GM21447 (cell line): Measurements from ENCODE around the gene PTGR2.
"Not testable (repeated sequence)": the region's sequence is repeated elsewhere in the genome, so short reads cannot be mapped to it uniquely, and the experiment has no call there.

Experiments
- ATAC-seq: cut with Tn5 transposase; IDR thresholded peaks from one replicate; pipeline ENCODE4 v1.9.1; 2021; ENCODE audit not compliant: unreplicated experiment

The PTGR2 gene

DNA sequence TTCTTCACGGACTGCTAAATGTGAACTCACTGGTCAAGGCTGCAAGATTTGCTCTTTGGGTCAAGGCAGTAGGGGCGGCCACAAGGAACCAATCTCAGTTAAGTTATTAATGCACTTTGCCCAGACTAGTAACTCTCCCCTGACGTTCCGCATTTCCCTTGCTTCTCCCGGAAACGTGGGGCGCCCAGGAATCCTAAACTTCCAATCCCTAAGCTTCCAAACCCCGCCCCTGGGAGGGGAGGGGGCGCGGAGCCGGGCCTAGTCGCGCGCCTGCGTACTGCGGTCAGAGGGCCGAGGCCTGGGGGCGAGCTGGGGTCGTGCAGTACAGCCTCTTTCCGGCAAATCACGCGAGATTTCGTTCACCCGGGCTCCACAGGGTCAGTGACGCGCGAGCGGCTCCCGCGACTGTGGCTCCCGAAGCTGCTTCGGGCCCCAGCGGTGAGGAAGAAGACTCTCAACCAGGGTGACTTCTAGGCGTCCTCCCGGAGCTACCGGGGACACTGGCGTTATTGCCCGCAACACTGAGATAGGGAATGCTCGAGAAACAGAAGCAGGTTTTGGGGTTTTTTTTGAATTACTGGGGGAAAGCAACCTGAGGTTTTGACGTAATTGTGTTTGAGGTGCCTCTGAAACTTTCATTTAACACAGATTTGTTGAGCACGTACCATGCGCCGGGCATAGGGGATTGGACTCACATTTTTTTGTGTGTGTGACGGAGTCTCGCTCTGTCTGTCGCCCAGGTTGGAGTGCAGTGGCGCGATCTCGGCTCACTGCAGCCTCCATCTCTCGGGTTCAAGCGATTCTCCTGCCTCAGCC, at the start of gene PTGR2:
PTGR2 (plus strand) TSS at position 265 of the 816 bp plus-strand sequence. CDS start 7,032 bp downstream, outside the sequence.
- ATAC-seq, result peak; percentile 88

- no peak for ATAC-seq
Measured at GRCh38 chr14:73802431-73803188, 49.0 kb upstream of the PTGR2 start.

- ATAC-seq, result no peak
Measured at GRCh38 chr14:73804636-73805035, 47.0 kb upstream of the PTGR2 start.

DNA sequence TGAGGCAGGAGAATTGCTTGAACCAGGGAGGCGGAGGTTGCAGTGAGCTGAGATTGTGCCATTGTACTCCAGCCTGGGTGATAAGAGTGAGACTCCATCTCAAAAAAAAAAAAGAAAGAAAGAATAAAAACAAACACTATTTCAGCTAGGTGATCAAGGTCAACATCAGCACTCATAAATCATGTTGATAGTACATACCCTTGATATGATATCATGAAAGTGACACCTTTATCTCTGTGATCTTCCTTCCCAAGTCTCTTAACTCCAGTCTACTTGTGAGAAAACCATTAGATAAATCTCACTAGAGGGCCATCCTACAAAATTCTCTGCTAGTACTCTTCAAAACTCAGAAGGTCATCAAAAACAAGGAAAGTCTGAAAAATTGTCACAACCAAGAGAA, 44.2 kb upstream of the PTGR2 start:
- no peak for ATAC-seq

DNA sequence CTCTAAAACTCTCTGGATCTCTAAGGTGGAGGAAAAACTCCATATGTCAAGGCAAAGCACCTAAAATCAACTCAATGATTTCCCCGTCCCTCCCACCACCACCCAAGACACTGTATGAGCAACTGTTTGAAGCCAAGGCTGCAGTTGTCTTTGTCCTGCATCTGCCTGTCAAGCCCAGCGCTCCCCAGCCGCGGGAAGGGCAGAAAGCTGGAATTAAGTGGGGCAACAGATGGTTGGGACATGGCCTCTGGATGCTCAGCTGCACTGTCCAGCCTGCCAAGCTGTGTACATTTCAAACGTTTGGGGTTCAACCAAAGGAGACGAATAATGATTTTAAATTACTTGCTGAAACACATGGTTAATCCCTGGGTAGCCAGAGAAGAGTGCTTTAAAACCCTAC, 42.2 kb upstream of the PTGR2 start:
- ATAC-seq, result no peak

DNA sequence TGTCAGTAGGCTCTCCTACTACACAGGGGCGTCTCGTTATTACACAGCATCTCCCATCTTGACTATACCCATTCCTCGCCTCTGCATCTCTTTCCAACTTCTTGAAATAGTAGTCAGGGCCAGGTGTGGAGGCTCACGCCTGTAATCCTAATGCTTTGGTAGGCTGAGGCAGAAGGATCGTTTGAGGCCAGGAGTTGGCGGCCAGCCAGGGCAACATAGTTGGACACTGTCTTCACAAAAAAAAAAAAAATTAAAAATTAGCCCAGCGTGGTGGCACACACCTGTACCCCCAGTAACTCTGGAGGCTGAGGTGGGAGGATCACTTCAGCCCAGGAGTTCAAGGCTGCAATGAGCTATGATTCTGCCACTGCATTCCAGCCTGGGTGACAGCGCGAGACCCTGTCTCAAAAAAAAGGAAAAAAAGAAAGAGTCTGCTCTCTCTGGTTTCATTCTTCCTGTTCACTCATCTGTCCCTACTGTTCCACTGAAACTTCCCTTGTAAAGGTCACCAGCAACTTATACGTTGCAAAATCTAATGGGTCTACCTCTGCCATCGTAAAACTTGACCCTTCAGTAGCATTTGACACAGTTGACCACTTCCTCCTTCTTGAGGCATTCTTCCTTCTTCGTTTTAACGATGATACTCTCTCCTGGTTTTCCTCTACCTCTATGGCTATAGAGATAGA, 41.0 kb upstream of the PTGR2 start:
- no peak for ATAC-seq

- ATAC-seq, result no peak
Measured at GRCh38 chr14:73811164-73811503, 40.5 kb upstream of the PTGR2 start.

GRCh38 chr14:73814153-73814552, 37.5 kb upstream of the PTGR2 start:
- ATAC-seq, result no peak

GRCh38 chr14:73815849-73816248, 35.8 kb upstream of the PTGR2 start:
- no peak for ATAC-seq

DNA sequence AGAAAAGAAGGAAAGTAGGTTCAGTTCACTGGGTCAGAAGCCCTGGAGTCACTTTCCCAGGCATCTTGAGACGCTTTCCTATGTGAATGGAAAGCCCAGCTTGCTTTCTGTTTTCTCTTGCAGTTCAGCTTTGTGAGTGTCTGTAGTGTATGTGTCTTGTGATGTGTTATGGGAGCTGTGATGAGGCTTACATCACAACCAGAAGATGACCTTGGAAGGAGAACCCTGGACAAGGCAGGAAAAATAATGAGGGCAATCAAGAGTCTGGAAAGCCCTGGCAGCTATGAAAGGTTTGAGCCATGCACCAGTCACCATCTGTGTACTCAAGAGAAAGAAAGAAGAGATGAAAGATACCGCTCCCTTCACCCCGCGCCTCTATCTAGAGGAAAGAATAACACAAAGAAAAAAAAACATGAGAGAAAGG, 35.2 kb upstream of the PTGR2 start:
- ATAC-seq, result no peak

DNA sequence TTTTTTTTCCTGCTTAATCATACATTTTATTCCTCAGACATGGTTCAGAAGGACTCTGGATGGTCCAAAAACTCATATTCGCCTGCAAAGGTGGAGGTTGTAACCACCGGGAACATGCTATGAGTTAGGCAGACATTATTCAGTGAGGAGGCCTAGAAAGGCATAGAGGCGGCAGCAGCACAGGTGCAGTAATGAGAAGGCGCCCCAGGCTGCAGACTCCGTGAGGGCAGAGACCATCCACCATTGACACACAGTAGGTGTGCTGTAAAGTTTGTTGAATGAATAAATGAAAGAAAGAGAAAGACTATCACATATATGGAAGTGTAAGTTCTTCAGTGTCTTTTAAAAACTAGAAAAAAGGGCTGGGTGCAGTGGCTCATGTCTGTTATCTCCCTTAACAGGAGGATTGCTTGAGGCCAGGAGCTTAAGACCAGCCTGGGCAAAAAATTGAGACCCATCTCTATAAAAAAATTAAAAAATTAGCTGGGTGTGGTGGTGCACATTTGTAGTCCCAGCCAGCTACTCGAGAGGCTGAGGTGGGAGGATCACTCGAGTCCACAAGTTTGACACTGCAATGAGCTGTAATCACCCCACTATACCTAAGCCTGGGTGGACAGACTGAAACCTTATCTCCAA, 34.5 kb upstream of the PTGR2 start:
- ATAC-seq, result no peak

DNA sequence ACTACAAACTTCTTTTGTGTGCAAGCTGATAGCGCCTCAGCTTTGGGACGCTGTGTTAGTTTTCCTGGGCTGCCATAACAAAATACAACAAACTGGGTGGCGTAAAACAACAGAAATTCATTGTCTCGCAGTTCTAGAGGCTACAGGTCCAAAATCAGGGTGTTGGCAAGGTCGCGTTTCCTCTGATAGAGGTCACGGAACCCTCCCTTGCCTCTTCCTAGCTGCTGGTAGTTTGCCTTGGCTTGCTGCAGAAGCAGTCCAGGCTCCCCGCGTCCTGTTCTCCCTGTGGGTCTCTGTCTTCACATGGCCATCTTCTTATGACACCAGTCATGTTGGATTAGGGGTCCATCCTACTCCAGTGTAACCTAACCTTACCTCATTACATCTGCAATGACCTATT, 32.8 kb upstream of the PTGR2 start:
- no peak for ATAC-seq

DNA sequence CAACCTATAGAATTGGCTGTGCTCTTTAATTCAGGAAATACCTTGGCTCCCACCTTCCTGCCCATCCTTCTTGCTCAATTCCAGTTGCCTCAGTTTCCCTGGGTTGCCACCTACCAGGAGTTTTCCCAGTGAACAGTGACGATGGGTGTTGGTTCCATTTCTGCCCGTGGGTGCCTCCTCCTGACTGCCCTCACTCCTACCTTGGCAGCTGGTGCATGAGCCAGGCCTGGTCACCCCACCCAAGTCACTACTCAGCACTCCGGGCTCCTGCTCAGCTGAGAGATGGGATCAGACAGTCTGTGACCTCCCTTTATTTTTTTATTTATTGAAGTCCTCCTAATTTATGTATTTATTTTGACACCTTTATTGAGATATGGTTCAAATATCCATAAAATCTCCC, 31.0 kb upstream of the PTGR2 start:
- no peak for ATAC-seq

DNA sequence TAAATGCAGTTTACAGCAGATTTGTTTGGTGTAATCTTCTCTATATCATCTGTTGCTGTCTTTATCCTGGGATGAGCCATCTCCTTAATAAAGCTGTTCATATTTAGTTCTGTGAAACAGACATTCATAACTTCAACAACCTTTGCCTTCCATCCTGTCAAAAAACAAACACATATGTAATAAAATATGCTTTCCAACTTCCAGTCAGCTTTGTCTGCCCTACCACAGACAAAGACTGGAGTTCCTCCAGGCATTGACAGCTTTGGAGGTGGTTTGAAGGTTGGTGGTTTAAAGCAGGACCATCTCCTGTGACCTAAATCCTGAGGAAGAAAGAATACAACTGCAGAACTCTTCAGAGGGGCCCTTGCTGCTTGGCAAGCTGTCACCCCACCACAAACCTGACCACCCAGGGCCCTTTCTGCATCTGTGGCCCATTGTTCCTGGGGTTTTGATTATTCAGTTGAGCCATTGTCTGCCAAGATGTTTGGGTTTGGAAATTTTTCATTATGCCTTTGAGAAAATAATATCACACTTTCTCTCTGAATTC, 28.2 kb upstream of the PTGR2 start:
- ATAC-seq, result no peak

- ATAC-seq, result no peak
Measured at GRCh38 chr14:73824127-73824526, 27.5 kb upstream of the PTGR2 start.

DNA sequence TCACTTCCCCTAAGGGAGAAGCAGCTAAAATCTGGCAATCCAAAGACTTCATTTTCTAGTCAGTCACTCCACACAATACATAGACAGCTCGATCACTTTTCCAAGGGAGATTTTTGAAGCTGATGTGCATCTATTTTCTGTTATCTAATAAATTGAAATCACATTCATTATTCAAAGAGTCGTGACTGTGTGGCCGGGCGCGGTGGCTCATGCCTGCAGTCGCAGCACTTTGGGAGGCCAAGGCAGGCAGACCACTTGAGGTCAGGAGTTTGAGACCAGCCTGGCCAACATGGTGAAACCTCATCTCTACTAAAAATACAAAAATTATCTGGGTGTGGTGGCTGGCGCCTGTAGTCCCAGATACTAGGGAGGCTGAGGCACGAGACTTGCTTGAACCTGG, 27.1 kb upstream of the PTGR2 start:
- ATAC-seq, result no peak

GRCh38 chr14:73825551-73826188, 26.0 kb upstream of the PTGR2 start:
- peak; percentile 82 for ATAC-seq

GRCh38 chr14:73827190-73827589, 24.4 kb upstream of the PTGR2 start:
- not testable (repeated sequence) for ATAC-seq

- no peak for ATAC-seq
Measured at GRCh38 chr14:73829071-73829470, 22.6 kb upstream of the PTGR2 start.
